Thyroid gland (tissue), 4 donors: Measurements from ENCODE around the gene TSTD1.

Experiments used
- CTCF ChIP-seq, 6 experiments: fragments of 200-600 bp in 3 of 6; fragments of 450-650 bp in 3 of 6; sonication (generic) in 3 of 6; IDR thresholded peaks; one replicate each; pipeline ENCODE4 v1.5.1; 2016 to 2019; ENCODE audit warnings: antibody characterized with exemption in 6 of 6, mild to moderate bottlenecking in 2 of 6, inconsistent platforms in 1 of 6, moderate library complexity in 1 of 6
- POLR2A ChIP-seq, 2 donors: fragments of 450-650 bp; IDR thresholded peaks; one replicate each; pipeline ENCODE4 v1.6.1; 2017; ENCODE audit warnings: antibody characterized with exemption in 2 of 2, mild to moderate bottlenecking in 2 of 2, moderate library complexity in 1 of 2

DNA sequence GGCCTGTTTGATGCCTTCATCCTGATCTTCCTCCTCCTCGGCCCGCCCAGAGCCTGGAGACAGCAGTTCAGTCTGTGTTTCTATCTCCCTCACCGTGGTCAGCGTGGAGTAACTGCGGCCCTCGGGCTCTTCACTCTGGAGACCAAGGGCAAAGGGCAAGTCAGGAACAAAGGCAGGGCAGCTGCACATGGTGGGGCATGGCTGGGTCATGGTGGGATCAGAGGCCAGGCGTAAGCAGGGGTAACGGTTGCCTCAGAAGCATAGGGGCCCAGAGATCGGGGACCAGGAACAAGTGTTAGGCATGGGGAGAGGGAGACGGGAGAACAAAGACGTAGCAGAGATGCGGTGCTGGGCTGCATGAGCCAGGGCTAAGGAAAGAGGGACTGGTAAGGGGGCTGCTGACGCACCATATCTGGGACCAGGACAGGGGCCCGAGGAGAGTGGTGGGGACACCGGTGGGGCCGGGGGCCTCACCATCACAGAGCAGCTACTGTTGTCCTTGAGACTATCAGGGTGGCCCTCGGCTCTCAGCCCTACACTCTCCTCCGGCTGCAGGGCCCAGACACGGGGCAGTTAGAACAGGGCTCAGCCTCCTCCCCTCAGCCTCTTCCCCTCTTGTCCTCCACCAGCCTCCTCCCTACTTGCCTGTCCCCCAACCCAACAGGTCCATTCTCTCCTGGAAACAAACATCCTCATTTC is 34.1 kb upstream of the TSTD1 start:
- TF ChIP-seq POLR2A (IDR thresholded peaks at IDR 0.05) (no peak), CTCF (IDR thresholded peaks at IDR 0.05) (no peak)
